Choroid plexus epithelial cell (primary cell): ENCODE measurements around the gene SAFB.
"Not testable (repeated sequence)": the region's sequence is repeated elsewhere in the genome, so short reads cannot be mapped to it uniquely, and the experiment has no call there.

Experiments used
- DNase-seq: peaks from one replicate; pipeline ENCODE4 v3.0.0-alpha.2; 2010; ENCODE audit warnings: low read depth
- H3K4me3 ChIP-seq: 2 replicates; pipeline ENCODE4 v1.5.1; 2011; ENCODE audit warnings: low read depth, mild to moderate bottlenecking, control low read depth, low read length, moderate library complexity
- TF ChIP-seq, protein P1 (sequence below): conservative IDR thresholded peaks from 2 replicates; pipeline ENCODE4 v1.5.1; 2011; ENCODE audit warnings: low read depth, mild to moderate bottlenecking, control low read depth, inconsistent platforms, low read length, moderate library complexity

SAFB gene

DNA sequence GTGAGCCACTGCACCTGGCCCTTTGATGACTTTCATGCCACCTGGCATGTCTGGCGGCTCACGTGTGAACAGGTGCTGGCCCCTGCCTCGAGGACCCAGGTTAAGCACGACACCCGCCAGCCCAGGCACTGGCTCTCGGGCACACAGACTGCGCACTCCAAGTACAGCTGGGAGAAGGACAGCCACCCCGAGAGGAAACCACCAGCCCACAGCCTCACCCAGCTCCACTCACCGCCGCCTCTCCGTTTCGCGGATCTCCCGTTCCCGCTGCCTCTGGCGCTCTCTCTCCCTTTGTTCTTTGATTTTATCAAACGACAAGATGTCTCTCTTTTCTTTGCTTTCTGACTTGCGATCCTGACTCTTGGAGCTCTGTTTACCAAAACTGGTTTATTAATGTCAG, 27.8 kb upstream of the SAFB start:
- TF ChIP-seq, protein P1, sequence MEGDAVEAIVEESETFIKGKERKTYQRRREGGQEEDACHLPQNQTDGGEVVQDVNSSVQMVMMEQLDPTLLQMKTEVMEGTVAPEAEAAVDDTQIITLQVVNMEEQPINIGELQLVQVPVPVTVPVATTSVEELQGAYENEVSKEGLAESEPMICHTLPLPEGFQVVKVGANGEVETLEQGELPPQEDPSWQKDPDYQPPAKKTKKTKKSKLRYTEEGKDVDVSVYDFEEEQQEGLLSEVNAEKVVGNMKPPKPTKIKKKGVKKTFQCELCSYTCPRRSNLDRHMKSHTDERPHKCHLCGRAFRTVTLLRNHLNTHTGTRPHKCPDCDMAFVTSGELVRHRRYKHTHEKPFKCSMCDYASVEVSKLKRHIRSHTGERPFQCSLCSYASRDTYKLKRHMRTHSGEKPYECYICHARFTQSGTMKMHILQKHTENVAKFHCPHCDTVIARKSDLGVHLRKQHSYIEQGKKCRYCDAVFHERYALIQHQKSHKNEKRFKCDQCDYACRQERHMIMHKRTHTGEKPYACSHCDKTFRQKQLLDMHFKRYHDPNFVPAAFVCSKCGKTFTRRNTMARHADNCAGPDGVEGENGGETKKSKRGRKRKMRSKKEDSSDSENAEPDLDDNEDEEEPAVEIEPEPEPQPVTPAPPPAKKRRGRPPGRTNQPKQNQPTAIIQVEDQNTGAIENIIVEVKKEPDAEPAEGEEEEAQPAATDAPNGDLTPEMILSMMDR: no peak
- no peak overlapping the region for H3K4me3 ChIP-seq
- no peak for DNase-seq

DNA sequence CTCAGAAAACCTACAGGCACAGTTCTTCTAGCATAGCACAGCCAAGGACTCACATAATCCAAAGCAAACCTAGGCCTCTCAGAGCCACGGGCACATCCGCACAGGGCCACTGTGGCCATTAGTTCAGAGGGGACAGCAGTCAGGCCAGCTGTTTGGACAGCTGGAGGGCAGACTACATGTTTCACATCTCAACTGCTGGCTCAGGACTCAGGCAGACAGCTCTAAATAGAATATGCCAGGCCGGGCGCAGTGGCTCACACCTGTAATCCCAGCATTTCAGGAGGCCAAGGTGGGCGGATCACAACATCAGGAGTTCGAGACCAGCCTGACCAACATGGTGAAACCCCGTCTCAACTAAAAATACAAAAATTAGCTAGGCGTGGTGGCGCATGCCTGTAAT, 27.1 kb upstream of the SAFB start:
- no peak overlapping the region for H3K4me3 ChIP-seq
- DNase-seq: no peak
- TF ChIP-seq, protein P1: no peak

DNA sequence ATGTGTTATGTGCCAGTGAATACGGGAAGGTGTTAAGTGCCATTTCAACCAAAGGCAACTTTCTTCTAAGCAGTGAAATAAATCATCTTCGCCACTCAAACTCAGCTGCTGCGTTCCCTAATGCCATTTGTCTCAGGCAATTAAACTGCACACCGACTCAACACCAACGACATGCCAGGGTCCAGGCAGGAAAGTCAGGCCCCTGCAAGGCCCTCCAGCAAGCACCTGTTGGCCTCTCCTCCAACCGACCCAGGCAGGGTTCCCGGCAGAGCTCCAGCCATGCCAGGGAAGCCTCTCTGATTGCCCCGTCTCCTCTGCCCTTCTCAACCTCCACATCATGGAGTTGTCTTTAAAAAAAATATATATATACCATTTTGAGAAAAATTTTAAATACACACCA, 22.1 kb upstream of the SAFB start:
- TF ChIP-seq, protein P1: no peak
- no peak for DNase-seq
- H3K4me3 ChIP-seq: no peak overlapping the region

DNA sequence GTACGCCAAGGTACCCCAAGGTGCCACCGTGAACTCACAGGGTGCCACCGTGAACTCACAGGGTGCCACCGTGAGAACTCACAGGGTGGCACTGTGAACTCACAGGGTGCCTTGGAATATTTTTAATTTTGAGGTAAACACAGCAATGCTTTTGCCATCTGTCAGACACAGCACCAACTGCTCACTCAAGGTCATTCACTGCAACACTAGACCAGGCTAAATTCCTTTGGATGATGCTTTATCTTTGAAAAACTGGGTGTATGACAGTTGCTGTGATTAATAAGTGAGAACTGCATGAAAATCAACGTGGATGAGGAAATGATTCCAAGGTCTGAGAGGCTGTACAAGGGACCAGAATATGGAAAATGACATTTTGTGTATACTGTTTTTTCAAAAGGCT, 19.3 kb upstream of the SAFB start:
- TF ChIP-seq, protein P1: no peak
- H3K4me3 ChIP-seq: no peak overlapping the region
- DNase-seq: no peak

DNA sequence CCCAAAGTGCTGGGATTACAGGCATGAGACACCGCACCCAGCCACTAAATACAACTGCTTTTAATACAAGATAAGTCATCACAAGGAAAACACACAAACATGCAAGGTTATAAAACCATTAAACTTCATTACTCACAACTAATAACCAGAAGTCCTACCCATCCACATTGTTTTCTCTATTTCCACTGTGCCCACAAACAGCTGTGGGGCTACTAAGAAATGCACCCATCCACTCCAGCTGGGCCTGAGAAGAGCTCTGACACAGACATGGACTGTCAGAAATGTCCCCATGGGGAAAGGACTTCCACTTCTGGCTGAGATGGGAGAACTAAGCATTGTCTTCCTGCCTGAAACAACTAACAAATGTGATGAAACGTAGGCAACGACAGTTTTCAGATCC, 17.5 kb upstream of the SAFB start:
- no peak for DNase-seq
- no peak overlapping the region for H3K4me3 ChIP-seq
- TF ChIP-seq, protein P1: no peak

DNA sequence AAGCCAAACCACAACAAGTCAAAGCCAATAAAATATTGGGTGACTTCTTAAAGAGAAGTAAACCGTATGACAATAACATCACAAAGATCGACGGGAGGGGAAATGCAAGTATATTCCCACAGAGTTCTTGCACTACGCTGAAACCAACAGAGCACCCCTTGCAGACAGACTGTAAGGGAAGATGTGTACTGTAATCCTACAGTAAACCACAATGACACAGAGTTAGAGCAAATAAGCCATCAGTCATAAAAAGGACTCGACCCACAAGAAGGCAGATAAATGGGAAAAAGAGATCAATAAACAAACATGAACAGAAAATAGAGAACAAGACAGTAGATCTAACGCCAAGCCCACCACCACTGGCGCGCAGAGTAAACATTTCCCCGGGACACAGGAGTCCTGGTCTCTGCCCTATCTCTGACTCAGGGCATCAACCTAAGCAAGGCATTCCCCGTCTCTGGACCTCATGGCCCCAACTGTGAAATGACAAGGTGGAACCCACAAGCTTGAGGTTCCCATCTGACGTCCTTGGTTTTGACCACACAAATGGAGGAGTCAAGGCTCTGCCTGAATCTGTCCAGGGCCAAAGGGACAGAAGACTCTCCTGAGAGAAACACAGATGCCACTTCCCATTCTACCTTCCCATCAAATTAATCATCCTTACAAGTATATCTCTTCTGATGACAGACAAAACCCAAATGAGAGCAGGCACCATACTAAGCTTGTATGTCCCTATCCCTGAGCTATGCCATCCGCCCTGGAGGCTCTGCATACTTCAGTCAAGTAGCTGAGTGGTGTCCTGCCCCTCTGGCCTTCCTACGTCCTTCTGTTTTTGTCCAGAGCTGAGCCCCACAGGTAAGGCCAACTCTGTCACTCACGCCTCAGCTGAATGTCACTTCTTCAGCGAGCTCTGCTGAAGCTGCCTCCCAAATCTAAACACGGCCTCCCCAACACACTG, 15.3 kb upstream of the SAFB start:
- H3K4me3 ChIP-seq: no peak overlapping the region
- TF ChIP-seq, protein P1: no peak
- DNase-seq: no peak

DNA sequence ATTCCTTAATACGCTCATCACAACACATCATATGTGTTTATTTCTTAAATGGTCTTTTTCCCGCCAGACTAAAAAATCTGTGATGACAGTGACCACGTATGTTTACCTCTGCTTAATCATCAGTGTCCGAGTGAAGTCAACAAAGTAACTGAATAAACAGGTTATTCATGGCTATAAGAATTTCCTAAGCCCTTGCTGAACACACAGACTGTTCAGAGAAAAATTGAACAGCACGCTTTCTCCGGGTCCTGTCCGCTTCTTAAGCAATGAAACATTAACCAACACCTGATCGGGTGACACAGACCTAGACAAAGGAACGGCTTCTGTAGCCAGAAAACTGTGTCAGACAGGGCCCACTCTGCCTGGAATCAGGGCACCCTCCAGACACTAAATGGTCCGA, 14.6 kb upstream of the SAFB start:
- no peak for DNase-seq
- TF ChIP-seq, protein P1: no peak
- H3K4me3 ChIP-seq: no peak overlapping the region

DNA sequence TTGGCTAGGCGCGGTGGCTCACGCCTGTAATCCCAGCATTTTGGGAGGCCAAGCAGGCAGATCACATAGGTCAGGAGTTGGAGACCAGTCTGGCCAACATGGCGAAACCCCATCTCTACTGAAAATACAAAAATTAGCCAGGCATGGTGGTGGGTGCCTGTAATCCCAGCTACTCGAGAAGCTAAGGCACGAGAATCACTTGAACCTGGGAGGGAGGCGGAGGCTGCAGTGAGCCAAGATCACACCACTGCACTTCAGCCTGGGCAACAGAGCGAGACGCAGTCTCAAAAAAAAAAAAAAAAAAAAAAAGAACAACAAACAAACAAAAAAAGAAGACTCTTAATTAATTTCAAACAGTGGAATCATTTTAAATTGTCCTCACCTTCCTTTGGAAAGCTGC, 14.1 kb upstream of the SAFB start:
- not testable (repeated sequence) for DNase-seq, H3K4me3 ChIP-seq
